ENCODE results near the gene ATAD3A.
"Not testable (repeated sequence)": the region's sequence is repeated elsewhere in the genome, so short reads cannot be mapped to it uniquely, and the experiment has no call there.

Gene ATAD3A

GRCh38 chr1:1540818-1541628 is 29.1 kb downstream of the ATAD3A start:
- DNase-seq: no peak

DNA sequence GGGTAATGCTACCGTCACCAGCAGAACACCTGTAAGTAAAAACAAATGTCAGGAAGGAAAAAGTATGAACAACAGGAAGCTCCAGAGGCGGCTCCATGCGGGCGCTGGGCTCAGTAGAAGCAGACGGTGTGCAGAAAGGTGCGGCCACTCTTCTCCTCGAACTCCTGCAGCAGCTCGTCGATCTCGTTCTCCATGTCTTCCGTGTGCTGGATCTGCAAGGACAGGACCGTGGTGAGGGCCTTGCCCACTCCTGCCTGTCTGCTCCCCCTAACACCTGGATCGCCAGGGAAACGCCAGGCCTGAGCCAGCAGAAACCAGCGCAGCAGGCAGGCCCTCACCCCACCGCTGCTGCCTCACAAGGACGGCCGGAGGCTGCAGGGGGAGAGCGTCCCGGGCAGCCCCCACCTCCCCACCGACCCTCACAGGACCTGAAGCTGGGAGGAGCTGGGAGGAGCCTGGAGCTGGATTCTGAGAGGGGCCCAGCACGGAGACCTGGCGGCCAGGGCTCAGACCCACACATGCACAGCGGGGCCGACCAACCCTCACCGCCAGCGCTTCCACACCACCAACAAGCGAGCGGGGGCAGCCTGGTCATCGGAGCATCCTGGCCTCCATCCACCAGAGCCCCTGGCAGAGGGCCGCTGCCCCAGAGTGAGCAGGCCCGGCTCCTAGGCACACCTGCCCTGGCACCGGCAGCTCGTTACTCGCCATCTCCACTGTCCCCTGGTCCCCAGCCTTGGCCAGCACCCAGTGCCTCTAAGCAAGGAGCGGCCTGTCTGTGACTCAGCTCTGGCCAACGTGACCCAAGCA is 30.2 kb downstream of the ATAD3A start:
- DNase-seq: no peak

GRCh38 chr1:1542766-1543705 is 31.1 kb downstream of the ATAD3A start:
- DNase-seq: no peak

GRCh38 chr1:1543706-1544099 is 31.7 kb downstream of the ATAD3A start:
- DNase-seq: no peak

- DNase-seq: no peak
These were observed 32.6 kb downstream of the ATAD3A start for GRCh38 chr1:1544544-1544943.

DNA sequence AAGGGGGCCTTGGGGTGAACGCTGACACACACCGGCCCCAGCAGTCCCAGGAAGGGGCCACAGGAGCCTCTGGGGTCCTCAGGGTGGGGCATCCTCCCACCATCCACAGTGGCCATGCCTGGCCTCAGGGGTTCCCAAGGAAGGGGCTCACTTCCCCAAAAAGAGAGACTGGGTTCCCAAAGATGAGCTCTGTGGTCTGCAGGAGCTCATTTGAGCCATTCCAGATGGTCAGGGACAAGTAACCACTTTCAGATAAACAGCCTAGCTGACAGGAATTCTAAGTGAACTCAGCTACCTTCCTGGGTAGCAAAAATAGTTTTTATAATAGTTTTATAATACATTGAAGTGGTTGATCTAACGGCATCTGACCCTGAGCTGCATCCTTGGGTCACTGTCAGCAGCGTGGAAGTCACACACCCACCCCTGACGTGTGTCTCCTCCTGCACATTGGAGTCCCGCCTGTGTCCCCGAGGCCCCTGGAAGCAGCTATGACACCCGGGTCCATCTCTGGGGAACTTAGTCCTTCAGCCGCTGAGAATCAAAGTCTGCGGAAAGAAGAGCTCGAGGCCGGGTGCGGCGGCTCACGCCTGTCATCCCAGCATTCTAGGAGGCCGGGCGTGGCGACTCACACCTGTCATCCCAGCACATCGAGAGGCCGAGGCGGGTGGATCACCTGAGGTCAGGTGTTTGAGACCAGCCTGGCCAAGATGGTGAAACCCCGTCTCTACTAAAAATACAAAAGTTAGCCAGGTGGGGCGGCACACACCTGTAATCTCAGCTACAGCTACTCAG is 34.2 kb downstream of the ATAD3A start:
- DNase-seq: no peak

GRCh38 chr1:1547011-1547410 is 35.0 kb downstream of the ATAD3A start:
- DNase-seq: no peak

DNA sequence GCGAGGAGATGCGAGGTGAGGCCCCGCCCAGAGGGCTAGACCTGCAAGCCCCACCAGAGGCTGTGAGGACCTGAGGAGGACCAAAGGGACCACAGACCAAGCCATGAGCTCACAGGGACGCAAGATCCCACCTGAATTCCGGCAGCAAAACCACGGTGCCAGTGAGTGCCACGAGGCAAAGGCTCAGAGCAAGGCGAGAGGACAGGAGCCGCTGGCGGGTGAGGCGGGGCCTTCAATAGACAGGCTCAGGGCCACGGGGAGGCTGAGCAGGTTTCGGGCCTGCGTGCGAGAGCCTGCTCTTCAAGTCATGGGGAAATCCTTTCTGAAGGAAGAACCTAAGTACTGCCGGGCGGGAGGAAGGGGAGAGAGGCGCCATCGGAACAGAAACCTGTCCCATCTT is 35.5 kb downstream of the ATAD3A start:
- no peak for DNase-seq

DNA sequence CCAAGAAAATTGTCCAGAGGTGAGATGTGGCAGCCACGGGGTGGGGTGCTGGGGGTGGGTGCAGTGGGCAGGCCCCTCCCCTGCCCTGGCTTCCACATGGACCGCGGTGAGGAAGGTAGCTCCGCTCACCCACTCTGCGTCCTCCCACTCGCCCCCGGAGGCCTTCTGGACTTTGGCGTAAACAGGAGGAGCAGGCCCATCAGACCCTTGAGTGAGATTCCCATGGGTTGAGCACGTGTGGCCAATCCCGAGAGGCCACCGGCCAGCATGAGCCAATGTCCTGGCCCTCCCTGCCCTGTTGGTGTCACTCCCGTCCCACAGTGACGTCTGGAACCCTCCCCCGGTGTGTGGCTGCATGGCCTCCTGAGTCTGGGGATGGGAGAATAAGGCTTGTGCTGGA is 36.6 kb downstream of the ATAD3A start:
- DNase-seq: no peak

- DNase-seq: no peak
These were observed 38.1 kb downstream of the ATAD3A start for GRCh38 chr1:1550087-1550486.

DNA sequence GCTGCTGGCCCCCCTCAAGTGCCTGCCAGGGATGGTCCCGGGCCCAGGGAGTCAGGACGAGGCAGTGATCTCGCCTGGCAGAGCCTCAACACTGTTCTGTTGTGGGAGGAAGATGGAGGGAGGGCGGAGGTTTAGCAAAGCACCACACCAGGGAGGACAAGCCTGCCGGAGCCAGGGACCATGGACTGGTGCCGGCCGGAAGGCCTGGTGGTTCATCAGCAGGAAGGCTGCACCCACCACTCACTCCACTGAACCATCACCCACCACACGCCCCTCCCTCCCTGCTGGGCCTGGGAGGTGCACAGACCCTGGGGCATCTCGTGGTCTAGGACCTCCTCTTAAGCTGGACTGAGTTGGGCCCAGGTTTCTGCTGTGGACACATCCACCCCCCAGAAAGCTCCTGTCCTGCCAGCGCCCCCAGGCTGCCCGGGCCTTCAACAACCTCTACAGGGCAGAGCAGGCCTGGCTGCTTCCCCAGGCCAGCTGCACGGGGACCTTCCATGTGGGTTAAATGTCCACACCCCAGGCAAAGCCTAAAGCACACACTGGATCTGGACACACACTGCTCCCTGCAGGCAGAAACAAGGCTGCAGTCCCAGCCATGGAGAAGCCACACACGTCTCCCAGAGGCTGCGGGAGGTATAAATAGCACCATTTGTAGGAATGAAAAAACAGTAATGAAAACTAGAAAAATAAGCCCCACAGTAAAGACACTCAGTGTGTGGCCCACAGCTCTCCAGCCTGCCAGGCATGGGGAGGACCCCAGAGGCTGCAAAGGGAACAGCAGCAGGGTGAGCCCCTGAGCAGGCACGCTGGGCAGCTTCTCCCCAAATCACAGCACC is 38.9 kb downstream of the ATAD3A start:
- DNase-seq: no peak

- no peak for DNase-seq
These were observed 39.7 kb downstream of the ATAD3A start for GRCh38 chr1:1551524-1552262.

DNA sequence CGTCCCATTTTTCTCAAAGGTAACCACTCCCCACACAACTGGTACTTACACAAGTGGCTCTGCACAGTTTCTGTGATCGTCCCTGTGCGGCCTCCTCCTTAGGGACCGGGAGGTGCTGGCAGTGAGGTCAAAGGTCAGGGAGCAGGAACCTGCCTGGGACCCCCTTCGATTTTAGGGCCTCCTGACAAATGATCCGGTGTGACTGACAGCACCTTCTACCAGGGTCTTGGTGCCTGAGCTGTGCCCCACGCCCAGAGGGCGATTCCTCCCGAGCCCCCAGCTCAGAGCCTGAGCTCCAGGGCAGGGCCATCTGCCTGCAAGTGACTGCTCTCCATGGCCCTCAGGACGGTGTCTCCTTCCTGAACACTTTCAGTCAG is 40.3 kb downstream of the ATAD3A start:
- no peak for DNase-seq

GRCh38 chr1:1553821-1554494 is 42.0 kb downstream of the ATAD3A start:
- no peak for DNase-seq

GRCh38 chr1:1554550-1554925 is 42.6 kb downstream of the ATAD3A start:
- no peak for DNase-seq

DNA sequence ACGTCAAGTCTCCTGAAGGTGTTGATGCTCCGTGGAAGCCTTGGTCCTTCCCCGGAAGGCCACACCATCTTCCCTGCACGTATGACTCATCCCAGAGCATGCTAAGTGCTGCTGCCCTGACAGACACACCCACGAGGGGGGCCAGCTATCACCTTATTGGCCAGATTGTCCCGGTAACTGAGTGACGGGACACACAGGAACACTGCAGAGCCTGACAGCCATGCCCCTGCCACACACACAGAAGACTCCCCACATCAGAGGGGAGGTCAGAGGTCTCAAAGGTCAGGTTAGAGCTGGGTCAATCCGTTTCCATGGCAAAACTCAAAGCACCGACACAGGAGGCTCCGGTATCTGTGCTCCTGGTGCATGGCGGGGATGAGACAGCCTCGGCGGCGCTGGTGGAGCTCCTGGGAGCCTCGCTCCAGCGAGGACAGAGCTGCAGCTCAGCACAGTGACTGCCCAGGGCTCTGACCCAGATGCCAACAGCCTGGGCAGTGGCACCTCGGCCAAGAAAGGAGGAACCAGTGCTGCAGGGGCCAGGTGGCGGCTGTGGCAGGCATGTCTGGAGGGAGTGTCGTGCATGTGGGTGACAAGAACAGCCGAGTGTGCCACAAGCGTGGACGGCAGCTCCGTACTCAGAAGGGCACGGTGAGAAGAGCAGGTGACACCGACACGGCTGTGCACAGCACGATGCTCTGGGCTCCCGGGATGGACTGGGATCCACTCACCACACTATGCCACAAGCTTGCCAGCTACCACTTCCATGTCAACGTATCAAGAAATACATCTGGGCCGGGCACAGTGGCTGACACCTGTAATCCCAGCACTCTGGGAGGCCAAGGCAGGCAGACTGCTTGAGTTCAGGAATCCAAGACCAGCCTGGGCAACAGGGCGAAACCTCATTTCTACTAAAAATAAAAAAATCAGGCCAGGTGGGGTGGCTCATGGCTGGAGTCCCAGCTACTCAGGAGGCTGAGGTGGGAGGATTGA is 43.3 kb downstream of the ATAD3A start:
- no peak for DNase-seq

- DNase-seq: no peak
These were observed 44.5 kb downstream of the ATAD3A start for GRCh38 chr1:1556505-1556904.

GRCh38 chr1:1556961-1557360 is 45.0 kb downstream of the ATAD3A start:
- not testable (repeated sequence) for DNase-seq

DNA sequence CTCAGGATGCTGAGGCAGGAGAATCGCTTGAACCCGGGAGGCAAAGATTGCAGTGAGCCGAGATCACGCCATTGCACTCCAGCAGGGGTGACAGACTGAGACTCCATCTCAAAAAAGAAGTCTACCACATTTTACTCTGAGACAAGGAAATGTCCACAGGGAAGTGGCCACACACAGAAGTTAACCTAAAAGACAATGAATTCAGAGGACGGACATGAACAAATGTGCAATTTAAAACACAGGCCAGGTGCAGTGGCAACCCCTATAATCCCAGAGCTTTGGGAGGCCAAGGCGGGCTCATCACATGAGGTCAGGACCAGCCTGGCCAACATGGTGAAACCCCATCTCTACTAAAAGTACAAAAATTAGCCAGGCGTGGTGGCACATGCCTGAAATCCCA is 45.7 kb downstream of the ATAD3A start:
- not testable (repeated sequence) for DNase-seq
